IMR-90 (cell line): ENCODE results near the gene MOXD1. TPM values are rescaled to one million over a fixed set of nuclear protein-coding genes. Genes with fewer than 3 reads are reported as not detected.
A peak's percentile ranks its signal among the peaks of the same experiment; 100 is the strongest.

ENCODE experiments used
- ATAC-seq: fragments of 200-7000 bp; cut with Tn5 transposase; 2 replicates; pipeline ENCODE4 v1.9.1; 2020; ENCODE audit warnings: low read depth, mild to moderate bottlenecking, moderate library complexity
- BruUV-seq: library from RNA; stranded (reverse); fragments of 400-500 nt; replicated peaks from 2 replicates; lab custom pipeline; 2021; lab: Mats Ljungman, UMichigan
- CTCF ChIA-PET: fragments of 300-600 bp; formaldehyde crosslinking; extraction: SDS; loops from one replicate; lab custom pipeline; 2021; ENCODE audit warnings: antibody characterized with exemption; lab: Yijun Ruan, JAX
- POLR2A ChIA-PET: fragments of 300-600 bp; sonication (Branson Sonifier 250); formaldehyde crosslinking; loops from one replicate; lab custom pipeline; 2022; ENCODE audit warnings: antibody characterized with exemption; ENCODE audit not compliant: unreplicated experiment; lab: Charles Lee
- DNase-seq: peaks from one replicate; pipeline ENCODE4 v3.0.0; 2013
- H2AFZ ChIP-seq: replicated peaks from 2 replicates; pipeline ENCODE3; 2013; ENCODE audit warnings: low read length, mild to moderate bottlenecking; ENCODE audit not compliant: poor library complexity
- H2AK5ac ChIP-seq: 2 replicates; pipeline ENCODE4 v1.6.1; 2013; ENCODE audit warnings: low read depth, low read length, inconsistent platforms
- H2AK9ac ChIP-seq: replicated peaks from 2 replicates; pipeline ENCODE3; 2013; ENCODE audit warnings: mild to moderate bottlenecking, low read depth, low read length, moderate library complexity; ENCODE audit not compliant: poor library complexity
- H2BK120ac ChIP-seq: 2 replicates; pipeline ENCODE4 v1.6.1; 2013; ENCODE audit warnings: low read depth, low read length, inconsistent platforms
- H2BK15ac ChIP-seq: 3 replicates; pipeline ENCODE4 v1.6.1; 2013; ENCODE audit warnings: low read depth, low read length, inconsistent platforms
- H2BK20ac ChIP-seq: 2 replicates; pipeline ENCODE4 v1.6.1; 2013; ENCODE audit warnings: low read depth, mild to moderate bottlenecking, inconsistent platforms, low read length, moderate library complexity
- H2BK5ac ChIP-seq: 2 replicates; pipeline ENCODE4 v1.6.1; 2013; ENCODE audit warnings: mild to moderate bottlenecking, low read depth, low read length, inconsistent platforms; ENCODE audit not compliant: poor library complexity, severe bottlenecking
- H3K14ac ChIP-seq: replicated peaks from 2 replicates; pipeline ENCODE4 v1.6.1; 2013; ENCODE audit warnings: low read depth, low read length, inconsistent platforms
- H3K18ac ChIP-seq: 2 replicates; pipeline ENCODE4 v1.6.1; 2013; ENCODE audit warnings: low read depth, low read length, control low read depth
- H3K23ac ChIP-seq: 2 replicates; pipeline ENCODE4 v1.6.1; 2013; ENCODE audit warnings: low read depth, low read length, inconsistent platforms
- H3K27ac ChIP-seq: 2 replicates; pipeline ENCODE4 v1.5.1; 2013; ENCODE audit warnings: mild to moderate bottlenecking, control low read depth, low read length; ENCODE audit not compliant: insufficient read depth
- H3K27me3 ChIP-seq: 2 replicates; pipeline ENCODE4 v1.6.1; 2013; ENCODE audit warnings: low read length; ENCODE audit not compliant: control insufficient read depth, insufficient read depth
- H3K36me3 ChIP-seq: 2 replicates; pipeline ENCODE4 v1.6.1; 2013; ENCODE audit warnings: low read length, mixed read lengths; ENCODE audit not compliant: control insufficient read depth, insufficient read depth
- H3K4ac ChIP-seq: 2 replicates; pipeline ENCODE4 v1.6.1; 2013; ENCODE audit warnings: low read depth, low read length, inconsistent platforms
- H3K4me1 ChIP-seq: 2 replicates; pipeline ENCODE4 v1.6.1; 2013; ENCODE audit warnings: low read length, mixed read lengths; ENCODE audit not compliant: control insufficient read depth, insufficient read depth
- H3K4me2 ChIP-seq: 2 replicates; pipeline ENCODE4 v1.6.1; 2013; ENCODE audit warnings: low read depth, mild to moderate bottlenecking, control low read depth, low read length, moderate library complexity
- H3K4me3 ChIP-seq: 2 replicates; pipeline ENCODE4 v1.5.1; 2013; ENCODE audit warnings: low read depth, mild to moderate bottlenecking, control low read depth, low read length, moderate library complexity; ENCODE audit not compliant: insufficient read depth
- H3K56ac ChIP-seq: 2 replicates; pipeline ENCODE4 v1.6.1; 2013; ENCODE audit warnings: low read length, inconsistent platforms; ENCODE audit not compliant: insufficient read depth; ENCODE audit errors: extremely low read depth
- H3K79me1 ChIP-seq, 2 experiments: 2 replicates each; pipeline ENCODE4 v1.6.1; 2013; ENCODE audit warnings: low read length in 2 of 2, inconsistent platforms in 1 of 2, low read depth in 1 of 2
- H3K9ac ChIP-seq: 2 replicates; pipeline ENCODE4 v1.6.1; 2013; ENCODE audit warnings: low read depth, low read length, control low read depth
- H3K9me1 ChIP-seq: 2 replicates; pipeline ENCODE4 v1.6.1; 2013; ENCODE audit warnings: low read length, inconsistent platforms; ENCODE audit not compliant: insufficient read depth
- H3K9me3 ChIP-seq: 2 replicates; pipeline ENCODE4 v1.6.1; 2013; ENCODE audit warnings: low read length; ENCODE audit not compliant: control insufficient read depth, insufficient read depth
- H4K20me1 ChIP-seq: 2 replicates; pipeline ENCODE4 v1.6.1; 2013; ENCODE audit warnings: low read length, inconsistent platforms; ENCODE audit not compliant: insufficient read depth
- H4K5ac ChIP-seq: 2 replicates; pipeline ENCODE4 v1.6.1; 2013; ENCODE audit warnings: mild to moderate bottlenecking, low read depth, low read length, control low read depth
- H4K8ac ChIP-seq, 2 experiments: 2 replicates each; pipeline ENCODE4 v1.6.1; 2013; ENCODE audit warnings: low read depth in 2 of 2, low read length in 2 of 2, control low read depth in 1 of 2, inconsistent platforms in 1 of 2
- H4K91ac ChIP-seq: 2 replicates; pipeline ENCODE4 v1.6.1; 2013; ENCODE audit warnings: low read depth, low read length, inconsistent platforms; ENCODE audit not compliant: insufficient read depth
- BHLHE40 ChIP-seq: fragments of 150-350 bp; IDR thresholded peaks from 2 replicates; pipeline ENCODE4 v1.6.1; 2016; ENCODE audit warnings: mild to moderate bottlenecking, low read depth, low read length
- CEBPB ChIP-seq: IDR thresholded peaks from 2 replicates; pipeline ENCODE4 v1.6.1; 2012; ENCODE audit warnings: low read depth, low read length, improper control_type of control experiment
- MXI1 ChIP-seq: IDR thresholded peaks from 2 replicates; pipeline ENCODE4 v1.6.1; 2012; ENCODE audit warnings: low read depth, mild to moderate bottlenecking, low read length, moderate library complexity, borderline replicate concordance
- SMC3 ChIP-seq: fragments of 150-350 bp; IDR thresholded peaks from 2 replicates; pipeline ENCODE4 v1.6.1; 2016; ENCODE audit warnings: low read depth, mild to moderate bottlenecking, antibody characterized with exemption, low read length, moderate library complexity
- WGBS, 2 experiments: methylation state at CpG; one replicate each; pipeline versions ENCODE4 v1.1.5 to v1.1.7; 2013; ENCODE audit warnings: missing lambda C conversion rate in 2 of 2; ENCODE audit not compliant: insufficient read length in 1 of 2; ENCODE audit errors: extremely low coverage in 2 of 2; 5-methylcytosine and 5-hydroxymethylcytosine counted together
- dilution Hi-C: fragments of 300-500 bp; cut with HindIII; formaldehyde crosslinking; loops from one replicate; pipeline ENCODE4 v1.14.3; 2018; ENCODE audit warnings: low sequenced_read_pairs; ENCODE audit not compliant: unreplicated experiment
- in situ Hi-C: fragments of 300-500 bp; cut with MboI; formaldehyde crosslinking; loops from 3 replicates; pipeline ENCODE4 v1.14.3; 2019; ENCODE audit warnings: low sequenced_read_pairs, inconsistent platforms, mixed read lengths
- intact Hi-C: fragments of 100-400 bp; cut with micrococcal nuclease; formaldehyde crosslinking; loops from 2 replicates; pipeline ENCODE4 v1.10.0; 2022
- polyA plus RNA-seq, 3 experiments: library from polyadenylated mRNA; depleted of rRNA; stranded (reverse); fragments of >200 nt; gene quantifications; 2 replicates each; pipeline ENCODE4 v1.2.3, GENCODE V29; 2012; ENCODE audit warnings: low replicate concordance in 1 of 3
- total RNA-seq: library from RNA; depleted of rRNA; stranded (reverse); fragments of >200 nt; gene quantifications from 2 replicates; pipeline ENCODE4 v1.2.3, GENCODE V29; 2012

The MOXD1 gene
- total and polyA plus RNA-seq, 2 of the 4 experiments (the other 2 are of a cell fraction) = 10.0 to 19.4 TPM

GRCh38 chr6:132401618-132402285 is 477 bp upstream of the MOXD1 start (continued):
- TF ChIP-seq BHLHE40 = no peak
- no peak for TF ChIP-seq MXI1

GRCh38 chr6:132400555-132400882 is 756 bp downstream of the MOXD1 start:
- in situ Hi-C loops (no loop called here), intact Hi-C loops (loop anchor here (2.0 kb wide), 1 partner anchor 44 kb away; no protein-coding TSS in a partner anchor), dilution Hi-C loops (no loop called here)
- peak overlapping the region; percentile 93 for H3K4me3 ChIP-seq
- peaks cover 4% of the 10 kb centered on the region; the same call in 1 of the 2 replicates for H3K27me3 ChIP-seq
- POLR2A ChIA-PET = no interaction called here
- H2AK5ac ChIP-seq = no peak overlapping the region
- ATAC-seq (no peak), DNase-seq (no peak)
- TF ChIP-seq SMC3 (no peak), CEBPB (no peak)
- no peaks in the 10 kb centered on the region for H3K9me3 ChIP-seq
- H4K20me1 ChIP-seq = peaks cover 4% of the 10 kb centered on the region; the same call in 1 of the 2 replicates
- peak overlapping the region; percentile 6; the same call in 1 of the 2 replicates for H3K27ac ChIP-seq
- no peak overlapping the region for H3K4ac ChIP-seq
- H3K9me1 ChIP-seq = 0 out of 2 replicates have a peak, but pooled peaks cover 7% of the 10 kb centered on the region
- peak overlapping the region; percentile 70 for H2AK9ac ChIP-seq
- CTCF ChIA-PET = no interaction called here
- BruUV-seq = no TSS peak
- no peak overlapping the region; the same call in 1 of the 2 replicates for H4K5ac ChIP-seq
- no peak overlapping the region for H2BK15ac ChIP-seq
- peak overlapping the region; percentile 98 for H2AFZ ChIP-seq
- peak overlapping the region; percentile 74; the same call in 1 of the 2 replicates for H3K23ac ChIP-seq
- no peaks in the 10 kb centered on the region for H3K36me3 ChIP-seq
- peak overlapping the region; percentile 73 for H3K4me2 ChIP-seq
- H4K91ac ChIP-seq = 0 out of 2 replicates have a peak overlapping the region, but pooled peaks have one; percentile 13
- WGBS, 2 experiments = no CpG with 5 or more reads among the region's 11 CpGs
- no peak overlapping the region for H3K56ac ChIP-seq
- no peak overlapping the region for H2BK20ac ChIP-seq
- H3K14ac ChIP-seq = no peak overlapping the region; the same call in 1 of the 2 replicates
- H4K8ac ChIP-seq = peak overlapping the region in 1 of 2 experiments; percentile 50; a peak in 1 of 4 replicates
- H3K9ac ChIP-seq = peak overlapping the region; percentile 68; the same call in 1 of the 2 replicates
- H3K4me1 ChIP-seq = peaks cover 2% of the 10 kb centered on the region; the same call in 1 of the 2 replicates
- peak overlapping the region; percentile 14; the same call in 1 of the 2 replicates for H2BK120ac ChIP-seq
- no peak overlapping the region for H3K18ac ChIP-seq
- H2BK5ac ChIP-seq = no peak overlapping the region
- H3K79me1 ChIP-seq = peaks cover 5 to 12% of the 10 kb centered on the region in 2 experiments; a peak in 1 of 4 replicates
